ENCODE measurements around the gene LRP1.

GRCh38 chr12:57085999-57086492 lies 42.2 kb upstream of the LRP1 start:
- TF ChIP-seq, protein P1, sequence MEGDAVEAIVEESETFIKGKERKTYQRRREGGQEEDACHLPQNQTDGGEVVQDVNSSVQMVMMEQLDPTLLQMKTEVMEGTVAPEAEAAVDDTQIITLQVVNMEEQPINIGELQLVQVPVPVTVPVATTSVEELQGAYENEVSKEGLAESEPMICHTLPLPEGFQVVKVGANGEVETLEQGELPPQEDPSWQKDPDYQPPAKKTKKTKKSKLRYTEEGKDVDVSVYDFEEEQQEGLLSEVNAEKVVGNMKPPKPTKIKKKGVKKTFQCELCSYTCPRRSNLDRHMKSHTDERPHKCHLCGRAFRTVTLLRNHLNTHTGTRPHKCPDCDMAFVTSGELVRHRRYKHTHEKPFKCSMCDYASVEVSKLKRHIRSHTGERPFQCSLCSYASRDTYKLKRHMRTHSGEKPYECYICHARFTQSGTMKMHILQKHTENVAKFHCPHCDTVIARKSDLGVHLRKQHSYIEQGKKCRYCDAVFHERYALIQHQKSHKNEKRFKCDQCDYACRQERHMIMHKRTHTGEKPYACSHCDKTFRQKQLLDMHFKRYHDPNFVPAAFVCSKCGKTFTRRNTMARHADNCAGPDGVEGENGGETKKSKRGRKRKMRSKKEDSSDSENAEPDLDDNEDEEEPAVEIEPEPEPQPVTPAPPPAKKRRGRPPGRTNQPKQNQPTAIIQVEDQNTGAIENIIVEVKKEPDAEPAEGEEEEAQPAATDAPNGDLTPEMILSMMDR (conservative IDR thresholded peaks at IDR 0.05; ENCODE audit: low read depth, low read length): no peak
- no peak for TF ChIP-seq EZH2 (IDR thresholded peaks at IDR 0.05; ENCODE audit: low read length, unreplicated experiment)
